Prostate gland (tissue), 2 donors: Measurements from ENCODE around the gene CORO7. TPM values are rescaled to one million over a fixed set of nuclear protein-coding genes. Genes with fewer than 3 reads are reported as not detected.

Experiments
- DNase-seq: peaks from one replicate; pipeline ENCODE4 v3.0.0-alpha.2; 2019; ENCODE audit warnings: low spot score
- H3K27ac ChIP-seq, 2 donors: fragments of 200-600 bp; sonication (generic); 2 replicates each; pipeline ENCODE4 v1.5.1; 2017 to 2019
- H3K27me3 ChIP-seq: fragments of 200-600 bp; sonication (generic); replicated peaks from 2 replicates; pipeline ENCODE4 v1.5.1; 2019; ENCODE audit not compliant: insufficient read depth
- H3K36me3 ChIP-seq, 2 donors: fragments of 200-600 bp; sonication (generic); 1 replicate in 1 of 2; 2 replicates in 1 of 2; pipeline versions ENCODE4 v1.5.1 to v1.8.1; 2017 to 2019
- H3K4me1 ChIP-seq: fragments of 200-600 bp; sonication (generic); replicated peaks from 2 replicates; pipeline ENCODE4 v1.5.1; 2019
- H3K4me3 ChIP-seq, 2 donors: fragments of 200-600 bp; sonication (generic); 2 replicates each; pipeline ENCODE4 v1.5.1; 2017 to 2019
- H3K9me3 ChIP-seq: fragments of 200-600 bp; sonication (generic); 2 replicates; pipeline ENCODE4 v1.5.1; 2017
- CTCF ChIP-seq, 4 experiments: fragments of 200-600 bp in 2 of 4; fragments of 450-650 bp in 2 of 4; sonication (generic) in 2 of 4; IDR thresholded peaks; 1 replicate in 3 of 4; 2 replicates in 1 of 4; pipeline ENCODE4 v1.5.1; 2016 to 2019; ENCODE audit warnings: antibody characterized with exemption in 4 of 4, mild to moderate bottlenecking in 2 of 4, moderate library complexity in 2 of 4
- POLR2A ChIP-seq: fragments of 450-650 bp; IDR thresholded peaks from one replicate; pipeline ENCODE4 v1.6.1; 2016; ENCODE audit warnings: antibody characterized with exemption, mild to moderate bottlenecking
- POLR2AphosphoS5 ChIP-seq: sonication (generic); formaldehyde crosslinking; IDR thresholded peaks from one replicate; pipeline ENCODE4 v1.6.1; 2017; ENCODE audit warnings: antibody characterized with exemption
- WGBS: methylation state at CpG from one replicate; pipeline ENCODE4 v1.1.5; 2018; 5-methylcytosine and 5-hydroxymethylcytosine counted together
- intact Hi-C: fragments of 100-400 bp; cut with DNase I; formaldehyde crosslinking; loops from one replicate; pipeline ENCODE4 v1.14.2; 2022
- total RNA-seq, 2 donors: library from RNA; depleted of rRNA; stranded (reverse); fragments of >200 nt; gene quantifications; one replicate each; pipeline ENCODE4 v1.1.0, GENCODE V29; 2016

CORO7 gene
- total RNA-seq, 2 donors from 2014 or later, result 24.1 to 122 TPM

- Histone ChIP-seq H3K9me3 (no peaks in the 10 kb centered on the region), H3K36me3 (no peaks in the 10 kb centered on the region), H3K27me3 (no peaks in the 10 kb centered on the region), H3K4me1 (peaks cover 17% of the 10 kb centered on the region), H3K4me3 (no peak overlapping the region), H3K27ac (peak overlapping the region; percentile 70 to 75)
- intact Hi-C loops, result no loop called here
- no peak for TF ChIP-seq CTCF (IDR thresholded peaks at IDR 0.05)
- peak; percentile 21 for TF ChIP-seq POLR2AphosphoS5
- TF ChIP-seq POLR2A, result no peak
- DNase-seq, result peak; percentile 48
- WGBS, result 29% methylated on average over 17 of the region's 21 CpGs
These were observed 93.1 kb downstream of the CORO7 start for GRCh38 chr16:4323071-4323844.

DNA sequence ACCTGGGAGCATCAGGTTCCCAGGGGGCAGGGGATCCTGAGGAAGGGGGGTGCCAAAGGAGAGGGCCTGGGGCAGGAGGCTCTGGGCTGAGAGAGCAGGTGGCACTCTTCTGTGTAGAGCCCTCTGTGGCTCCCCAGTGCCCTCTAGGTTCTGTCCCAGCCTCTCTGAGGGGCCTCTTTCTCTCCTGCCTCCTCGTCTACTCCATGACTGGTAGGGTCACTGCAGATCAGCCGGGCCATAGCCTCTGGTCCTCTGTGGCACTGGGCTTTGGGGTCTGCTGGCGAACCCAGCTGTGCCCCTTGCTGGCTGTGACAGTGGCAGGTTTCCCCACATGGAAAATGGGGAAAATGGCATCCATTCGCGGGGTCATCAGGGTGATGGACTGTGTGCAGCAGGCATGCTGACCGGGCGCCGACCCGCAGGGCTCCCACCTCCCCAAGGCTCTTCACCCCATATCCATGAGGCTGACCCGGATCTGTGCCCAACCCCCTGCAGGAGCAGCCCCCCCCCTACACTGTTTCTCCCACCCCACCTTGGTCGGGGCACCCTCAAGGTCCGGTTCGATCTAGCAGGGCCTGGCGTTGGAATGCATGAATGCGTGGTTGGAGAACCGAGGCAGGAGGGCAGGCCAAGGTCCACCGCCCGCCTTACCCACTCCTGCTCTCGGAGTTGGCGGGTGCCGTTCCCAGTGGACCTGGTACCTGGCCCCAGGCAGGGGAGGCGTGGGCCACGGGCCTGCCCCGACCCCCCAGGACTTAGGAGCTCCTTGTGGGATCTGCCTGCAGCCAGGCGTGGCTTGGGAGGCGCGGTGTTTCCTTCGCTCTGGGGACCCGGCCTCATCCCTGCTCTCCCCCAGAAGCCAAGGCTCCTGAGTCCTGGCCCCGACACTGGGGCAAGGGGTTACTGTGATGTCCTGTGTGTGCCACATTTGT lies 94.0 kb downstream of the CORO7 start:
- intact Hi-C loops, result no loop called here
- Histone ChIP-seq H3K4me1 (peaks cover 16% of the 10 kb centered on the region), H3K36me3 (no peaks in the 10 kb centered on the region), H3K27ac (peak overlapping the region in 1 of 2 donors; percentile 1), H3K9me3 (no peaks in the 10 kb centered on the region), H3K27me3 (no peaks in the 10 kb centered on the region), H3K4me3 (no peak overlapping the region)
- 76% methylated on average over 24 of the region's 30 CpGs for WGBS
- TF ChIP-seq POLR2A (no peak), CTCF (IDR thresholded peaks at IDR 0.05) (no peak), POLR2AphosphoS5 (no peak)
- DNase-seq, result no peak

- TF ChIP-seq POLR2AphosphoS5 (no peak), POLR2A (no peak), CTCF (IDR thresholded peaks at IDR 0.05) (no peak)
- peaks cover 16% of the 10 kb centered on the region for H3K4me1 ChIP-seq
- no peak for DNase-seq
- H3K36me3 ChIP-seq, result no peaks in the 10 kb centered on the region
- peak overlapping the region; percentile 81 to 86 for H3K27ac ChIP-seq
- no peaks in the 10 kb centered on the region for H3K27me3 ChIP-seq
- WGBS, result 74% methylated on average over 19 of the region's 19 CpGs
- H3K4me3 ChIP-seq, result no peak overlapping the region
- H3K9me3 ChIP-seq, result no peaks in the 10 kb centered on the region
- intact Hi-C loops, result no loop called here
These were observed 94.9 kb downstream of the CORO7 start for GRCh38 chr16:4321286-4322120.

- DNase-seq, result no peak
- H3K36me3 ChIP-seq, result no peaks in the 10 kb centered on the region
- H3K9me3 ChIP-seq, result no peaks in the 10 kb centered on the region
- no peaks in the 10 kb centered on the region for H3K27me3 ChIP-seq
- 28% methylated on average over 16 of the region's 16 CpGs for WGBS
- H3K27ac ChIP-seq, result peak overlapping the region; percentile 81 to 86
- peaks cover 16% of the 10 kb centered on the region for H3K4me1 ChIP-seq
- intact Hi-C loops, result no loop called here
- H3K4me3 ChIP-seq, result no peak overlapping the region
- no peak for TF ChIP-seq POLR2AphosphoS5
- TF ChIP-seq POLR2A, result no peak
- TF ChIP-seq CTCF (IDR thresholded peaks at IDR 0.05), result no peak
These were observed 95.7 kb downstream of the CORO7 start for GRCh38 chr16:4320571-4321137.
